C1 segment of cervical spinal cord (tissue), 14 donors: ENCODE results near the gene AFTPH.
"Not testable (repeated sequence)": the region's sequence is repeated elsewhere in the genome, so short reads cannot be mapped to it uniquely, and the experiment has no call there.

ENCODE experiments used
- DNase-seq, 14 donors: peaks; one replicate each; lab custom pipeline; 2025; lab: John Stamatoyannopoulos, UW

The AFTPH gene

GRCh38 chr2:64493788-64494187 is 30.3 kb upstream of the AFTPH start:
- no peak for DNase-seq

- no peak for DNase-seq
These were observed 25.7 kb upstream of the AFTPH start for GRCh38 chr2:64498438-64498837.

- no peak for DNase-seq
These were observed 23.6 kb upstream of the AFTPH start for GRCh38 chr2:64500549-64500948.

- no peak for DNase-seq
These were observed 22.2 kb upstream of the AFTPH start for GRCh38 chr2:64501946-64502345.

- no peak for DNase-seq
These were observed 21.3 kb upstream of the AFTPH start for GRCh38 chr2:64502860-64503259.

GRCh38 chr2:64504774-64505720 is 19.1 kb upstream of the AFTPH start:
- peak in 4 of 14 donors; percentile 1 to 10 (median 3) for DNase-seq

GRCh38 chr2:64506686-64507085 is 17.4 kb upstream of the AFTPH start:
- no peak for DNase-seq

GRCh38 chr2:64514008-64514407 is 10.1 kb upstream of the AFTPH start:
- DNase-seq, result no peak

- peak in 1 of 14 donors; percentile 1 for DNase-seq
These were observed 9.0 kb upstream of the AFTPH start for GRCh38 chr2:64515086-64515485.

- no peak for DNase-seq
These were observed 7.2 kb upstream of the AFTPH start for GRCh38 chr2:64516651-64517510.

GRCh38 chr2:64517511-64517884 is 6.6 kb upstream of the AFTPH start:
- DNase-seq, result no peak

GRCh38 chr2:64522843-64523428 is 1.2 kb upstream of the AFTPH start:
- DNase-seq, result peak in 10 of 14 donors; percentile 19 to 71 (median 56)

- DNase-seq, result peak in 7 of 14 donors; percentile 32 to 72 (median 46)
These were observed 632 bp downstream of the AFTPH start for GRCh38 chr2:64524604-64525316.

GRCh38 chr2:64525317-64525613 is 1.1 kb downstream of the AFTPH start:
- DNase-seq, result no peak

- no peak for DNase-seq
These were observed 1.9 kb downstream of the AFTPH start for GRCh38 chr2:64526034-64526433.

GRCh38 chr2:64530946-64531345 is 6.8 kb downstream of the AFTPH start:
- not testable (repeated sequence) for DNase-seq

GRCh38 chr2:64532030-64532429 is 7.9 kb downstream of the AFTPH start:
- no peak for DNase-seq

- DNase-seq, result no peak
These were observed 9.8 kb downstream of the AFTPH start for GRCh38 chr2:64533882-64534281.

GRCh38 chr2:64534363-64534762 is 10.2 kb downstream of the AFTPH start:
- no peak for DNase-seq

- DNase-seq, result no peak
These were observed 10.9 kb downstream of the AFTPH start for GRCh38 chr2:64535024-64535423.

- no peak for DNase-seq
These were observed 13.9 kb downstream of the AFTPH start for GRCh38 chr2:64537991-64538390.
